ENCODE results near the gene KHDC4. TPM values are rescaled to one million over a fixed set of nuclear protein-coding genes. Genes with fewer than 3 reads are reported as not detected.
A peak's percentile ranks its signal among the peaks of the same experiment; 100 is the strongest.

The KHDC4 gene
- total and polyA plus RNA-seq, 4 donors: 15.4 to 63.1 (median 34.6) TPM

DNA sequence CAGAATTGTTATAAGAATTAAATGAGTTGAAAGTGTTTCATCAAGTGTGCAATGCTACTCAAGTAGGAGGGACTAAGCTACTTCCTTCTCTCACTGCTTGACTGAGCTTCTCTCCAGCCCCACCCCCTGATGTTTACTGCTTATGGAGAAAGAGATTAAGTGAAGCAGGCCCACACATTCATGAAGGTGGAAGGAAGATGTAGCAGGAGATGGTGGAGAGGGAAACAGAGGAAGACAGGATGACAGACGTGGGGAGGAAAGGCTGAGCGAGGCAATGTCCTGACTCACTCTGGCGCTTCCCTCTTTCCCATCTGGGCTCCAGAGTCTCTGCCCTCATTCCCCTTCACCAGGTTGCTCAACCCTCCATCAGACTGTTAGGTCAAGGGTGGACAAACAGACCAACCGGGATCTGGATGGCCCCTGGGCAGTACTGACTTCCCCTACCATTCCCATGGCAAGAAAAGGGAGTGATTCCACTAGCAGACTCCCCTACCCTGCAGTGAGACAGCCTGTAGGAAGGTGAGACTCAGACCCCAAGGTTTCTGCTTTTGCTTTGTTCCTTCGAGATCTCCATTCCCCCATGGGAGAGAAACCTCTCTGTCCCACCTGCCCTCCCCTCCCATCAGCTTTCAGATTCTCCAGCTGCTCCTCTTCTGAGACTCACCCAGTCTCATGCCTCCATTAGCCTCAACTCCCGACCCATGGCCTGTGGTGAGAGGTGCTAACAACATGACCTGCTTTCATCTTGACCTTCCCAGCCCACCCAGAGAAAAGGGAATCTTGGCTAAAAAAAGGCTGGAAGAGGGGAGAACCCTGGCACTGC, 47.3 kb upstream of the KHDC4 start:
- WGBS, 2 donors: 24 to 39% methylated on average over 6 of the region's 6 CpGs
- no peaks in the 10 kb centered on the region for H3K27me3 ChIP-seq (ENCODE audit: control insufficient read depth in 3 of 3, insufficient read depth in 3 of 3, low read length in 2 of 3)
- peak overlapping the region in 1 of 2 donors; percentile 2 for H3K9ac ChIP-seq (ENCODE audit: insufficient read depth in 1 of 2, low read length in 2 of 2)
- DNase-seq (peak in 1 of 3 donors; percentile 57), ATAC-seq (ENCODE audit: insufficient read depth, low FRiP score) (no peak)
- H3K27ac ChIP-seq (ENCODE audit: low read depth in 1 of 2, low read length in 1 of 2): peak overlapping the region; percentile 84 to 89
- no peak for TF ChIP-seq CTCF (IDR thresholded peaks at IDR 0.05; ENCODE audit: control extremely low read depth, extremely low read depth)
- H3K4me1 ChIP-seq (ENCODE audit: control insufficient read depth in 5 of 5, insufficient read depth in 5 of 5, low read length in 5 of 5): peaks cover 11 to 62% (median 23%) of the 10 kb centered on the region in 5 donors
- peaks cover 0 to 3% (median 0%) of the 10 kb centered on the region in 4 donors for H3K36me3 ChIP-seq (ENCODE audit: control insufficient read depth in 4 of 4, insufficient read depth in 4 of 4, low read length in 4 of 4)
- H3K9me3 ChIP-seq (ENCODE audit: control insufficient read depth in 4 of 4, insufficient read depth in 3 of 4, low read length in 3 of 4): no peaks in the 10 kb centered on the region
- no peak overlapping the region for H3K4me3 ChIP-seq

GRCh38 chr1:155979597-155980343, 45.6 kb upstream of the KHDC4 start:
- ATAC-seq (ENCODE audit: insufficient read depth, low FRiP score) (no peak), DNase-seq (no peak)
- Histone ChIP-seq H3K9me3 (ENCODE audit: control insufficient read depth in 4 of 4, insufficient read depth in 3 of 4, low read length in 3 of 4) (no peaks in the 10 kb centered on the region), H3K4me1 (ENCODE audit: control insufficient read depth in 5 of 5, insufficient read depth in 5 of 5, low read length in 5 of 5) (peaks cover 22 to 79% (median 31%) of the 10 kb centered on the region in 5 donors), H3K36me3 (ENCODE audit: control insufficient read depth in 4 of 4, insufficient read depth in 4 of 4, low read length in 4 of 4) (peaks cover 0 to 3% (median 0%) of the 10 kb centered on the region in 4 donors), H3K27ac (ENCODE audit: low read depth in 1 of 2, low read length in 1 of 2) (peak overlapping the region; percentile 89 to 97), H3K27me3 (ENCODE audit: control insufficient read depth in 3 of 3, insufficient read depth in 3 of 3, low read length in 2 of 3) (no peaks in the 10 kb centered on the region), H3K4me3 (no peak overlapping the region), H3K9ac (ENCODE audit: insufficient read depth in 1 of 2, low read length in 2 of 2) (peak overlapping the region in 1 of 2 donors; percentile 89)
- no peak for TF ChIP-seq CTCF (IDR thresholded peaks at IDR 0.05; ENCODE audit: control extremely low read depth, extremely low read depth)
- 4 to 13% methylated on average over 4 of the region's 4 CpGs for WGBS, 2 donors

DNA sequence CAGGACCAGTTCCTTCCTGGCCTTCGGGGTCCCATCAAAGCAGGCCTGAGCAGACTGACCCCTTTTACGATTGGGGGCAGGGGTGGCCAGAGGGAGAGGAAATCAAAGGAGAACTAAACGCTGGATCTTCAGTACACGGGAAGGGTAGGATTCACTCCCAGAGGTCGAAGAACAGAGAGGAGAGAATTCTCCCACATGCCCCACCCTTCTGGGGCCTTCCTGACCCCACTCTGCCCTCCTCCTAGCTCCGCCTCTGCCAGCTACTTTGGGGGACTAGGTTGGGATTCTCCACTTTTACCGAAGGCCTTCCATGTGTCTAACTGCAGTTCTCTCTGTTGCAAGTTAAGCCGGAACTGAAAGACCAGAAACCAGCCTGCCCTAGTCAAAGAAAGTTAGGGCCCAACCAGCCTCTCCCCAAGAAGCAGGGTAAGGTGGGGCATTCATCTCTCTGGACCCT, 44.8 kb upstream of the KHDC4 start:
- TF ChIP-seq CTCF (IDR thresholded peaks at IDR 0.05; ENCODE audit: control extremely low read depth, extremely low read depth): no peak
- Histone ChIP-seq H3K4me1 (ENCODE audit: control insufficient read depth in 5 of 5, insufficient read depth in 5 of 5, low read length in 5 of 5) (peaks cover 26 to 83% (median 39%) of the 10 kb centered on the region in 5 donors), H3K27ac (ENCODE audit: low read depth in 1 of 2, low read length in 1 of 2) (peak overlapping the region; percentile 89 to 97), H3K27me3 (ENCODE audit: control insufficient read depth in 3 of 3, insufficient read depth in 3 of 3, low read length in 2 of 3) (no peaks in the 10 kb centered on the region), H3K36me3 (ENCODE audit: control insufficient read depth in 4 of 4, insufficient read depth in 4 of 4, low read length in 4 of 4) (peaks cover 0 to 4% (median 0%) of the 10 kb centered on the region in 4 donors), H3K9me3 (ENCODE audit: control insufficient read depth in 4 of 4, insufficient read depth in 3 of 4, low read length in 3 of 4) (no peaks in the 10 kb centered on the region), H3K4me3 (peak overlapping the region; percentile 88), H3K9ac (ENCODE audit: insufficient read depth in 1 of 2, low read length in 2 of 2) (peak overlapping the region; percentile 50 to 89)
- WGBS, 2 donors: 1 to 3% methylated on average over 8 of the region's 8 CpGs
- DNase-seq (peak in 2 of 3 donors; percentile 38 to 50), ATAC-seq (ENCODE audit: insufficient read depth, low FRiP score) (peak; percentile 5)

All from lung (tissue), 12 donors.